ENCODE data around the gene EIF3B. TPM values are rescaled to one million over a fixed set of nuclear protein-coding genes. Genes with fewer than 3 reads are reported as not detected.

EIF3B gene
- total and polyA plus RNA-seq, 2 of the 4 experiments (the other 2 are of a cell fraction): 105 to 201 TPM

- no peak overlapping the region for H2BK120ac ChIP-seq (ENCODE audit: low read depth, low read length)
- CTCF ChIA-PET: interaction anchor here (0.6 to 0.7 kb wide), 2 partner anchors 268 to 735 kb away, joined by 4 to 6 read pairs; no protein-coding TSS in a partner anchor
- H4K91ac ChIP-seq (ENCODE audit: insufficient read depth, low read depth, low read length): no peak overlapping the region
- no peak overlapping the region for H3K56ac ChIP-seq (ENCODE audit: extremely low read depth, insufficient read depth, low read length)
- TF ChIP-seq MAZ (IDR thresholded peaks at IDR 0.05; ENCODE audit: borderline replicate concordance, low read depth, low read length): no peak
- TF ChIP-seq SMC3 (IDR thresholded peaks at IDR 0.05; ENCODE audit: low read depth, low read length): no peak
- TF ChIP-seq CHD1 (IDR thresholded peaks at IDR 0.05; ENCODE audit: low read depth, low read length): no peak
- TF ChIP-seq CEBPB (IDR thresholded peaks at IDR 0.05; ENCODE audit: low read depth, low read length): no peak
- no peak for TF ChIP-seq RAD21 (IDR thresholded peaks at IDR 0.05; ENCODE audit: low read length)
- TF ChIP-seq NFE2L2 (IDR thresholded peaks at IDR 0.05; ENCODE audit: low read depth, low read length): no peak
- no peak for TF ChIP-seq RCOR1 (IDR thresholded peaks at IDR 0.05; ENCODE audit: insufficient replicate concordance, low read length)
- no peak for TF ChIP-seq CTCF (conservative IDR thresholded peaks at IDR 0.05; ENCODE audit: low read depth, low read length)
- TF ChIP-seq MAFK (IDR thresholded peaks at IDR 0.05; ENCODE audit: low read depth, low read length): no peak
- TF ChIP-seq FOS (IDR thresholded peaks at IDR 0.05; ENCODE audit: low read depth, low read length): no peak
- no peak for TF ChIP-seq RFX5 (IDR thresholded peaks at IDR 0.05; ENCODE audit: low read depth, low read length)
- no peak for TF ChIP-seq BHLHE40 (IDR thresholded peaks at IDR 0.05; ENCODE audit: low read depth, low read length)
- TF ChIP-seq POLR2A (IDR thresholded peaks at IDR 0.05; ENCODE audit: low read depth, low read length): no peak
- TF ChIP-seq ELK1 (IDR thresholded peaks at IDR 0.05; ENCODE audit: borderline replicate concordance, low read depth, low read length): no peak
- no peak for TF ChIP-seq MXI1 (IDR thresholded peaks at IDR 0.05; ENCODE audit: borderline replicate concordance, low read depth, low read length)
- no peak for TF ChIP-seq USF2 (IDR thresholded peaks at IDR 0.05; ENCODE audit: low read depth, low read length)
- no peak overlapping the region for H3K4me2 ChIP-seq (ENCODE audit: low read depth, low read length)
- H3K9me3 ChIP-seq (ENCODE audit: control insufficient read depth, insufficient read depth, low read length): no peaks in the 10 kb centered on the region
- peaks cover 4% of the 10 kb centered on the region; the same call in 1 of the 2 replicates for H3K9me1 ChIP-seq (ENCODE audit: insufficient read depth, low read length)
- dilution Hi-C loops (cut with HindIII; ENCODE audit: low sequenced_read_pairs, unreplicated experiment): no loop called here
- H2BK15ac ChIP-seq (ENCODE audit: low read depth, low read length): no peak overlapping the region
- in situ Hi-C loops (cut with MboI; ENCODE audit: low sequenced_read_pairs): no loop called here
- no peak overlapping the region for H3K18ac ChIP-seq (ENCODE audit: low read depth, low read length)
- H3K79me1 ChIP-seq (ENCODE audit: low read depth in 1 of 2, low read length in 2 of 2): peaks cover 23 to 28% of the 10 kb centered on the region in 2 experiments
- H2BK5ac ChIP-seq (ENCODE audit: low read depth, low read length, poor library complexity, severe bottlenecking): no peak overlapping the region
- H3K4ac ChIP-seq (ENCODE audit: low read depth, low read length): no peak overlapping the region
- intact Hi-C loops (cut with micrococcal nuclease): no loop called here
- H2BK20ac ChIP-seq (ENCODE audit: low read depth, low read length): no peak overlapping the region
- no peak overlapping the region for H4K5ac ChIP-seq (ENCODE audit: low read depth, low read length)
- H2AK9ac ChIP-seq (replicated peaks; ENCODE audit: low read depth, low read length, poor library complexity): no peak overlapping the region
- H3K36me3 ChIP-seq (ENCODE audit: control insufficient read depth, insufficient read depth, low read length): no peaks in the 10 kb centered on the region
- H2AFZ ChIP-seq (replicated peaks; ENCODE audit: low read length, poor library complexity): no peak overlapping the region
- POLR2A ChIA-PET (ENCODE audit: unreplicated experiment): no interaction called here
- DNase-seq: no peak
- H4K20me1 ChIP-seq (ENCODE audit: insufficient read depth, low read length): peaks cover 12% of the 10 kb centered on the region
- ATAC-seq (ENCODE audit: low read depth): no peak
- WGBS, 2 experiments (ENCODE audit: extremely low coverage in 2 of 2, insufficient read length in 1 of 2): no CpG with 5 or more reads among the region's 9 CpGs
- H3K14ac ChIP-seq (replicated peaks; ENCODE audit: low read depth, low read length): no peak overlapping the region
- H3K27me3 ChIP-seq (ENCODE audit: control insufficient read depth, insufficient read depth, low read length): no peaks in the 10 kb centered on the region
- H3K9ac ChIP-seq (ENCODE audit: low read depth, low read length): no peak overlapping the region
- H4K8ac ChIP-seq (ENCODE audit: low read depth in 2 of 2, low read length in 2 of 2): no peak overlapping the region
- no peak overlapping the region for H3K4me3 ChIP-seq (ENCODE audit: insufficient read depth, low read depth, low read length)
- no peak overlapping the region for H3K23ac ChIP-seq (ENCODE audit: low read depth, low read length)
- no TSS peak for BruUV-seq (replicated peaks)
- no peak overlapping the region for H2AK5ac ChIP-seq (ENCODE audit: low read depth, low read length)
- no peak overlapping the region for H3K27ac ChIP-seq (ENCODE audit: insufficient read depth, low read length)
- peaks cover 3% of the 10 kb centered on the region; the same call in 1 of the 2 replicates for H3K4me1 ChIP-seq (ENCODE audit: control insufficient read depth, insufficient read depth, low read length)
Observed at GRCh38 chr7:2421943-2422310, 67.3 kb downstream of the EIF3B start.
